Ramos (cell line): ENCODE measurements around the gene CYP26C1.

ENCODE experiments used
- in situ Hi-C: fragments of 300-500 bp; cut with MboI; formaldehyde crosslinking; loops from one replicate; pipeline ENCODE4 v1.14.3; 2022; ENCODE audit warnings: low sequenced_read_pairs; ENCODE audit not compliant: unreplicated experiment

Gene CYP26C1

GRCh38 chr10:93063144-93063976 is 2.8 kb downstream of the CYP26C1 start:
- in situ Hi-C loops, result no loop called here

GRCh38 chr10:93063977-93064660 is 3.5 kb downstream of the CYP26C1 start:
- in situ Hi-C loops, result no loop called here

- in situ Hi-C loops, result no loop called here
These were observed 4.5 kb downstream of the CYP26C1 start for GRCh38 chr10:93064874-93065660.

- in situ Hi-C loops, result no loop called here
These were observed 5.3 kb downstream of the CYP26C1 start for GRCh38 chr10:93065675-93066543.

- in situ Hi-C loops, result no loop called here
These were observed 5.9 kb downstream of the CYP26C1 start for GRCh38 chr10:93066544-93066913.

- in situ Hi-C loops, result no loop called here
These were observed 7.1 kb downstream of the CYP26C1 start for GRCh38 chr10:93067443-93068365.

- in situ Hi-C loops, result no loop called here
These were observed 8.0 kb downstream of the CYP26C1 start for GRCh38 chr10:93068411-93069244.

- in situ Hi-C loops, result no loop called here
These were observed 8.6 kb downstream of the CYP26C1 start for GRCh38 chr10:93069245-93069561.

- in situ Hi-C loops, result no loop called here
These were observed 10.0 kb downstream of the CYP26C1 start for GRCh38 chr10:93070378-93071176.

GRCh38 chr10:93071177-93071472 is 10.5 kb downstream of the CYP26C1 start:
- in situ Hi-C loops, result no loop called here

GRCh38 chr10:93071674-93072224 is 11.2 kb downstream of the CYP26C1 start:
- in situ Hi-C loops, result no loop called here

- in situ Hi-C loops, result no loop called here
These were observed 11.7 kb downstream of the CYP26C1 start for GRCh38 chr10:93072225-93072712.

GRCh38 chr10:93072713-93073538 is 12.3 kb downstream of the CYP26C1 start:
- in situ Hi-C loops, result no loop called here

- in situ Hi-C loops, result no loop called here
These were observed 13.0 kb downstream of the CYP26C1 start, which contains the start of gene CYP26A1 for GRCh38 chr10:93073539-93074146. CYP26A1 (plus strand) TSS chr10:93073893; CDS start chr10:93073935, 42 bp downstream.

GRCh38 chr10:93074147-93074596 is 13.6 kb downstream of the CYP26C1 start:
- in situ Hi-C loops, result no loop called here
